Activated T-cell treated with anti-CD3 and anti-CD28 coated beads, Interleukin-2, amount 50 U/mL, for 72 hours (primary cell): ENCODE data around the gene GPRC5B. TPM values are rescaled to one million over a fixed set of nuclear protein-coding genes. Genes with fewer than 3 reads are reported as not detected.

ENCODE experiments used
- ATAC-seq, 2 donors: fragments of 150-1000 bp; cut with Tn5 transposase; replicated peaks in 1 of 2; 2 replicates each; pipeline ENCODE4 v1.10.0; 2021; ENCODE audit warnings: moderate library complexity in 2 of 2, mild to moderate bottlenecking in 1 of 2
- DNase-seq, 2 donors: peaks; one replicate each; pipeline ENCODE4 v3.0.0; 2021 to 2022; ENCODE audit warnings: mixed read lengths in 1 of 2
- H3K27ac Mint-ChIP-seq: one replicate; pipeline ENCODE4 v1.8.0; 2022; ENCODE audit warnings: mild to moderate bottlenecking, moderate library complexity, mixed read lengths
- H3K27me3 Mint-ChIP-seq: one replicate; pipeline ENCODE4 v1.8.0; 2022; ENCODE audit warnings: low read depth, mixed read lengths
- H3K36me3 Mint-ChIP-seq, 2 donors: one replicate each; pipeline ENCODE4 v1.8.0; 2022; ENCODE audit warnings: mixed read lengths in 2 of 2, mild to moderate bottlenecking in 1 of 2; ENCODE audit not compliant: insufficient read depth in 2 of 2
- H3K4me1 Mint-ChIP-seq: one replicate; pipeline ENCODE4 v1.8.0; 2022; ENCODE audit warnings: low read depth, mixed read lengths
- H3K4me3 Mint-ChIP-seq, 2 donors: one replicate each; pipeline ENCODE4 v1.8.0; 2022; ENCODE audit warnings: mild to moderate bottlenecking in 2 of 2, mixed read lengths in 2 of 2, moderate library complexity in 2 of 2
- H3K9me3 Mint-ChIP-seq, 2 donors: one replicate each; pipeline ENCODE4 v1.8.0; 2022; ENCODE audit warnings: mixed read lengths in 2 of 2
- total RNA-seq, 2 donors: library from RNA; stranded (reverse); gene quantifications; one replicate each; pipeline ENCODE4 v1.2.3, GENCODE V29; 2022

The GPRC5B gene
- total RNA-seq, 2 donors from 2014 or later, result 0.17 TPM; not detected in 1

- DNase-seq (no peak), ATAC-seq (no peak)
- Mint-ChIP-seq H3K27ac (no peak overlapping the region), H3K27me3 (peaks cover 6% of the 10 kb centered on the region), H3K4me1 (peaks cover 5% of the 10 kb centered on the region), H3K9me3 (no peaks in the 10 kb centered on the region), H3K36me3 (no peaks in the 10 kb centered on the region), H3K4me3 (no peak overlapping the region)
These were observed 9.6 kb downstream of the GPRC5B start for GRCh38 chr16:19874851-19875546.

- peaks cover 5% of the 10 kb centered on the region for H3K4me1 Mint-ChIP-seq
- no peaks in the 10 kb centered on the region for H3K36me3 Mint-ChIP-seq
- DNase-seq (no peak), ATAC-seq (no peak)
- peaks cover 6% of the 10 kb centered on the region for H3K27me3 Mint-ChIP-seq
- no peak overlapping the region for H3K27ac Mint-ChIP-seq
- no peaks in the 10 kb centered on the region for H3K9me3 Mint-ChIP-seq
- no peak overlapping the region for H3K4me3 Mint-ChIP-seq
These were observed 10.6 kb downstream of the GPRC5B start for GRCh38 chr16:19874026-19874425.

- H3K9me3 Mint-ChIP-seq, result no peaks in the 10 kb centered on the region
- no peak overlapping the region for H3K4me3 Mint-ChIP-seq
- H3K27ac Mint-ChIP-seq, result no peak overlapping the region
- DNase-seq (no peak), ATAC-seq (no peak)
- H3K36me3 Mint-ChIP-seq, result no peaks in the 10 kb centered on the region
- peaks cover 5% of the 10 kb centered on the region for H3K4me1 Mint-ChIP-seq
- peaks cover 6% of the 10 kb centered on the region for H3K27me3 Mint-ChIP-seq
These were observed 11.7 kb downstream of the GPRC5B start for GRCh38 chr16:19872935-19873334.

- DNase-seq, result no peak
- peaks cover 6% of the 10 kb centered on the region for H3K27me3 Mint-ChIP-seq
- no peak for ATAC-seq
- peaks cover 5% of the 10 kb centered on the region for H3K4me1 Mint-ChIP-seq
- no peak overlapping the region for H3K4me3 Mint-ChIP-seq
- H3K9me3 Mint-ChIP-seq, result no peaks in the 10 kb centered on the region
- H3K36me3 Mint-ChIP-seq, result no peaks in the 10 kb centered on the region
- no peak overlapping the region for H3K27ac Mint-ChIP-seq
These were observed 12.3 kb downstream of the GPRC5B start for GRCh38 chr16:19872179-19872863.

- no peak for DNase-seq
- H3K36me3 Mint-ChIP-seq, result no peaks in the 10 kb centered on the region
- no peak for ATAC-seq
- no peak overlapping the region for H3K4me3 Mint-ChIP-seq
- peaks cover 5% of the 10 kb centered on the region for H3K4me1 Mint-ChIP-seq
- H3K27me3 Mint-ChIP-seq, result peaks cover 6% of the 10 kb centered on the region
- H3K27ac Mint-ChIP-seq, result no peak overlapping the region
- H3K9me3 Mint-ChIP-seq, result no peaks in the 10 kb centered on the region
These were observed 12.9 kb downstream of the GPRC5B start for GRCh38 chr16:19871721-19872120.

- DNase-seq, result no peak
- Mint-ChIP-seq H3K27me3 (no peaks in the 10 kb centered on the region), H3K4me3 (no peak overlapping the region), H3K36me3 (no peaks in the 10 kb centered on the region), H3K4me1 (no peaks in the 10 kb centered on the region), H3K27ac (no peak overlapping the region), H3K9me3 (no peaks in the 10 kb centered on the region)
- ATAC-seq, result no peak
These were observed 16.2 kb downstream of the GPRC5B start for GRCh38 chr16:19868421-19868820.

GRCh38 chr16:19864566-19864965, 20.1 kb downstream of the GPRC5B start:
- Mint-ChIP-seq H3K27ac (no peak overlapping the region), H3K4me3 (no peak overlapping the region), H3K27me3 (no peaks in the 10 kb centered on the region), H3K36me3 (no peaks in the 10 kb centered on the region), H3K9me3 (no peaks in the 10 kb centered on the region), H3K4me1 (no peaks in the 10 kb centered on the region)
- no peak for ATAC-seq
- no peak for DNase-seq

- Mint-ChIP-seq H3K4me3 (no peak overlapping the region), H3K27ac (no peak overlapping the region), H3K36me3 (no peaks in the 10 kb centered on the region), H3K9me3 (no peaks in the 10 kb centered on the region), H3K4me1 (no peaks in the 10 kb centered on the region), H3K27me3 (no peaks in the 10 kb centered on the region)
- DNase-seq (no peak), ATAC-seq (no peak)
These were observed 20.7 kb downstream of the GPRC5B start for GRCh38 chr16:19863990-19864389.

GRCh38 chr16:19861811-19862327, 22.8 kb downstream of the GPRC5B start:
- DNase-seq (no peak), ATAC-seq (no peak)
- no peak overlapping the region for H3K27ac Mint-ChIP-seq
- no peak overlapping the region for H3K4me3 Mint-ChIP-seq
- no peaks in the 10 kb centered on the region for H3K27me3 Mint-ChIP-seq
- H3K36me3 Mint-ChIP-seq, result no peaks in the 10 kb centered on the region
- no peaks in the 10 kb centered on the region for H3K9me3 Mint-ChIP-seq
- no peaks in the 10 kb centered on the region for H3K4me1 Mint-ChIP-seq

GRCh38 chr16:19861133-19861532, 23.5 kb downstream of the GPRC5B start:
- Mint-ChIP-seq H3K9me3 (no peaks in the 10 kb centered on the region), H3K4me1 (no peaks in the 10 kb centered on the region), H3K4me3 (no peak overlapping the region), H3K36me3 (no peaks in the 10 kb centered on the region), H3K27me3 (no peaks in the 10 kb centered on the region), H3K27ac (no peak overlapping the region)
- no peak for DNase-seq
- ATAC-seq, result no peak

- DNase-seq, result no peak
- Mint-ChIP-seq H3K9me3 (no peaks in the 10 kb centered on the region), H3K36me3 (no peaks in the 10 kb centered on the region), H3K4me3 (no peak overlapping the region), H3K4me1 (no peaks in the 10 kb centered on the region), H3K27me3 (no peaks in the 10 kb centered on the region), H3K27ac (no peak overlapping the region)
- no peak for ATAC-seq
These were observed 24.2 kb downstream of the GPRC5B start for GRCh38 chr16:19860166-19861041.

- Mint-ChIP-seq H3K27me3 (no peaks in the 10 kb centered on the region), H3K4me3 (no peak overlapping the region), H3K36me3 (no peaks in the 10 kb centered on the region), H3K9me3 (no peaks in the 10 kb centered on the region), H3K4me1 (no peaks in the 10 kb centered on the region), H3K27ac (no peak overlapping the region)
- ATAC-seq, result no peak
- no peak for DNase-seq
These were observed 25.0 kb downstream of the GPRC5B start for GRCh38 chr16:19859603-19860002.

- no peaks in the 10 kb centered on the region for H3K4me1 Mint-ChIP-seq
- no peak overlapping the region for H3K27ac Mint-ChIP-seq
- ATAC-seq, result no peak
- H3K36me3 Mint-ChIP-seq, result no peaks in the 10 kb centered on the region
- DNase-seq, result no peak
- no peaks in the 10 kb centered on the region for H3K9me3 Mint-ChIP-seq
- H3K4me3 Mint-ChIP-seq, result no peak overlapping the region
- no peaks in the 10 kb centered on the region for H3K27me3 Mint-ChIP-seq
These were observed 25.5 kb downstream of the GPRC5B start for GRCh38 chr16:19859166-19859565.
